ENCODE measurements around the gene CEACAM19.
"Not testable (repeated sequence)": the region's sequence is repeated elsewhere in the genome, so short reads cannot be mapped to it uniquely, and the experiment has no call there.

CEACAM19 gene

GRCh38 chr19:44701228-44701627 lies 29.9 kb downstream of the CEACAM19 start:
- no peak for DNase-seq (ENCODE audit: low read depth)

DNA sequence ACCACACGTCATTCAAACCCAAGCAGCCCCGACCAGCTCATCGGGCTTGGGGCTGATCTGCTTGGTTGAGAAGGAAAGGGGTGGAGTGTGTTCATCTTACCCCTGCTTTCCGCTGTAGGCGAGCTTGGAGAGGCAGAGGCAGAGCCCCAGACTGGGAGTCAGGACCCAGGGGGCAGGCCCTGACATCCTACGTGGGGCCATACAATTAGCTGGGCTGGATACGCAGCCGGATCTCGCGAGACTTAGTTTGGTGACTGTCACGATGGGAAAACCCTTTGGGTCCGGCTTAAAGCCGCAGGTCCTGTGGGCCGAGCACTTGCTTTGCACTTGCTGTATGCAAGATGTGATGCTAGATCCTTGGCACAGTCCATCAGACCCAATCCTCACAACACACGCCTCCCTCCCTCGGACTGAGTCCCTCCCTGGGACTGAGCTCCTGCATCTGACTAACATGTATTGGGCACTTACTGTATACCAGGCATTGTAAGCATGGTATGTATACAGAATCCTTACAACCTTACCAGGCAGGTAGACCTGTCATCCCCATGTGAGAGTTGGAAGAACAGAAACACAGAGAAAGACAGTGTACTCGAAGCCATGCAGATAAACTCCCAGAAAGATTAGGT lies 31.4 kb downstream of the CEACAM19 start:
- DNase-seq (ENCODE audit: low read depth): no peak

DNA sequence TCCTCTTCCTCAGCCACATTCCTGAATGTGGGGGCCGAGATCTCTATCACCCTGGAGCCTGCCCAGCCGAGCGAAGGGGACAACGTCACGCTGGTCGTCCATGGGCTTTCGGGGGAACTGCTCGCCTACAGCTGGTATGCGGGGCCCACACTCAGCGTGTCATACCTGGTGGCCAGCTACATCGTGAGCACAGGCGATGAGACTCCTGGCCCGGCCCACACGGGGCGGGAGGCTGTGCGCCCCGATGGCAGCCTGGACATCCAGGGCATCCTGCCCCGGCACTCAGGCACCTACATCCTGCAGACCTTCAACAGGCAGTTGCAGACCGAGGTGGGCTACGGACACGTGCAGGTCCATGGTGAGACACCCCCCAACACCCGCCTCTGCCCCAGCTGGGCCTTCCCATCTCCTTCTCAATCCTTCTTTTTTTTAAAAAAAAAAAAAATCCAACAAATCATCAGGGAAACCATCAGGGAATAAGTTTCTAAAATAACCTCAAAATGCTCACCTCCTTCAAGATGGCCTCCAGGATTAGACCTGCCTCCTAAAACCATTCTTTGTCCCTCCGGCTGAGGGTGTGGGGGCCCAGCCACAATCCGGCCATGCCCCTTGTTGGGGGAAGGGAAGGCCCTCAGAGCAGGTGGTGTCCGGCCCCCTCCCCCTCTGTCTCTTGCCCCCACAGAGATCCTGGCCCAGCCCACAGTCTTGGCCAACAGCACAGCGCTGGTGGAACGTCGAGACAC lies 32.2 kb downstream of the CEACAM19 start:
- no peak for DNase-seq (ENCODE audit: low read depth)

GRCh38 chr19:44704982-44705381 lies 33.7 kb downstream of the CEACAM19 start:
- DNase-seq (ENCODE audit: low read depth): no peak

- no peak for DNase-seq (ENCODE audit: low read depth)
Measured at GRCh38 chr19:44705502-44706010, 34.3 kb downstream of the CEACAM19 start.

- DNase-seq (ENCODE audit: low read depth): no peak
Measured at GRCh38 chr19:44706506-44707236, 35.4 kb downstream of the CEACAM19 start.

GRCh38 chr19:44707794-44708193 lies 36.5 kb downstream of the CEACAM19 start:
- no peak for DNase-seq (ENCODE audit: low read depth)

DNA sequence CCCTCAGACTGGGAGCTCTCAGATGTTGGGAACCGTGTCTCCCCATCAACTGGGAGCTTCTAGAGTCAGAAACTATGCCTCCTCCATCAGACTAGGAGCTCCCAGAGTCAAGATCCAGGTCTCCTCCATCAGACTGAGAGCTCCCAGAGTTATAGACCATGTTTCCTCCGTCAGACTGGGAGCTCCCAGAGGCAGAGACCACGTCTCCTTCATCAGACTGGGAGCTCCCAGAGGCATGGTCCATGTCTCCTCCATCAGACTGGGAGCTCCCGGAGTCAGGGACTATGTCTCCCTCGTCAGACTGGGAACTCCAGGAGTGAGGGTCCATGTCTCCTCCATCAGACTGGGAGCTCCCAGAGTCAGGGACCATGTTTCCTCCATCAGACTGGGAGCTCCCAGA lies 37.7 kb downstream of the CEACAM19 start:
- DNase-seq (ENCODE audit: low read depth): no peak

DNA sequence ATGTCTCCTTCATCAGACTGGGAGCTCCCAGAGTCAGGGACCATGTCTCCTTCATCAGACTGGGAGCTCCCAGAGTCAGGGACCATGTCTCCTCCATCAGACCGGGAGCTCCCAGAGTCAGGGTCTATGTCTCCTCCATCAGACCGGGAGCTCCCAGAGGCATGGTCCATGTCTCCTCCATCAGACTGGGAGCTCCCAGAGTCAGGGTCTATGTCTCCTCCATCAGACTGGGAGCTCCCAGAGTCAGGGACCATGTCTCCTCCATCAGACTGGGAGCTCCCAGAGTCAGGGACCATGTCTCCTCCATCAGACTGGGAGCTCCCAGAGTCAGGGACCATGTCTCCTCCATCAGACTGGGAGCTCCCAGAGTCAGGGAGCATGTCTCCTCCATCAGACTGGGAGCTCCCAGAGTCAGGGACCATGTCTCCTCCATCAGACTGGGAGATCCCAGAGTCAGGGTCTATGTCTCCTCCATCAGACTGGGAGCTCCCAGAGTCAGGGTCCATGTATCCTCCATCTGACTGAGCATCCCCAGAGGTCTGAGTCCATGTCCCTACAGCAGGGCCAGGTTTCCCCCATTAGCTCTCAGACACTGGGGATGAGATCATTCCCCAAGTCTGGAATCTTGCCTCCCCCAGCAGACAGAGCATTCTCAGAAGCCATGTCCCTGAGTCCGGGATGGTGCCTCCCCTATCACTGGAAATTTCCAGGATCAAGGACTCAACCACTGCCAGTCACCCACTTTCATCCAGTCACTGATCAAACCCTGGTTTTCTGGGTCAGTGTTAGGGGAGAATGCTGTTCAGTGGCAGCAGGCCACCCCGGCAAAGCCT lies 38.4 kb downstream of the CEACAM19 start:
- not testable (repeated sequence) for DNase-seq (ENCODE audit: low read depth)

GRCh38 chr19:44710483-44710882 lies 39.2 kb downstream of the CEACAM19 start:
- DNase-seq (ENCODE audit: low read depth): no peak

DNA sequence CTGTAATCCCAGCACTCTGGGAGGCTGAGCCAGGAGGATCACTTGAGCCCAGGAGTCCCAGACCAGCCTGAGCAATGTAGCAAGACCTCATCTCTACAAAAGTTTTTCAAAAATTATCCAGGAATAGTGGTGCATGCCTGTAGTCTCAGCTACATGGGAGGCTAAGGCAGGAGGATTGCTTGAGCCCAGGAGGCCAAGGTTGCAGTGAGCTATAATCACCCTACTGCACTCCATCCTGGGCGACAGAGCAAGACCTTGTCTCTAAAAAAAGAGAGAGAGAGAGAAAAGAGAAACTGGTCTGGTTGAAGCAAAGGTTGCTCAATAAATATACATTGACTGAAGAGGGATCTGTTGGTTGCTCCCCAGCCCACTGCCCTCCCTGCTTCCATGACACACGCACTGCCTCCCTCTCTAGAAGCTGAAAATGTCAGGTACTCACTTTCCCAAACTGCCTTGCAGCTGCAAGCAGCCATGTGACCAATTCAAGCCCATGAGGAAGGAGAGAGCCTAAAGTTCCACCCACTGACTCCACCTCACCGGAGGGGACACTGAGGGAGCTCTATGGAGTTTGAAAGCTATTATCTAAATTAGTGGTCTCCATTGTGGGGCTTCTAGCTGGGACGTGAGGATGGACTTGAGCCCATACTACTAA lies 41.7 kb downstream of the CEACAM19 start:
- no peak for DNase-seq (ENCODE audit: low read depth)

- DNase-seq (ENCODE audit: low read depth): no peak
Measured at GRCh38 chr19:44714597-44715169, 43.4 kb downstream of the CEACAM19 start.

- no peak for DNase-seq (ENCODE audit: low read depth)
Measured at GRCh38 chr19:44717603-44718002, 46.3 kb downstream of the CEACAM19 start.

DNA sequence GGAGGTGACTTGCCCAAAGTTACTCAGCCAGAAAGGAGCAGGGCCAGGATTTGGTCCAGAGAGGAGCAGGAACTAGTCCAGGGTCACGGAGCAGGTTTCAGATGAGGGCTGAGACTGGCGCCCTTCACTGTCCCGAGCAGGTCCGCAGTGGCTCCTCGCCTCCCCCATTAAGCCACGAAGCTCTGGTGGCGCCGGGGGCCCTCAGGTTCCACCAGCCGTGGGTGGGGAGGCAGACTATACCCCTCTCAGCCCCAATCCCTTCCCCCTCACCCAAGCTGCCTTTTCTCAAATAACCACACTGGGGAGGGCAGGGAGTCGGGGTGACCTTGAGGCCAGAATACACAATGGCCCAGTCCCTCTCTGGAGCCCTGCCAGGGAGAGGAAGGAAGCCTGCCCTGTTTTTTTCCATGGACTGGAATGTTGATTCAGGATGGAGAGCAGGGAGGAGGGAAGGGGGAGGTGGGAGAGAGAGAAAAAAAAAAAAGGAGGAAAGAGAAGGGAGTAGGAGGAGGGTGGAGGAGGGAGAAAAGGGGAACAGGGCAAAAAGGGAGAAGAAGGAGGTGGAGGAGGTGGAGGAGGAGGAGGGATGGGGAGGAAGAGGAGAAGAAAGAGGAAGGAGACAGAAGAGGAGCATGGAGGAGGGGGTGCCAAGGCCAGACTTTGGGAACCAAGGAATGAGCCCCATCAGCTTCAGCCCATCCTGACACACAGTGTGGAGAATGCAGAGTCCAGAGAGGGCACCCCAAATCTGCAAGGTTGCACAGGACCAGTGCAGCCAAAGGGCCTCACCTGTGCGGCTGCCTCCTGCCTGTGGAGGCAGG lies 47.4 kb downstream of the CEACAM19 start:
- no peak for DNase-seq (ENCODE audit: low read depth)

DNA sequence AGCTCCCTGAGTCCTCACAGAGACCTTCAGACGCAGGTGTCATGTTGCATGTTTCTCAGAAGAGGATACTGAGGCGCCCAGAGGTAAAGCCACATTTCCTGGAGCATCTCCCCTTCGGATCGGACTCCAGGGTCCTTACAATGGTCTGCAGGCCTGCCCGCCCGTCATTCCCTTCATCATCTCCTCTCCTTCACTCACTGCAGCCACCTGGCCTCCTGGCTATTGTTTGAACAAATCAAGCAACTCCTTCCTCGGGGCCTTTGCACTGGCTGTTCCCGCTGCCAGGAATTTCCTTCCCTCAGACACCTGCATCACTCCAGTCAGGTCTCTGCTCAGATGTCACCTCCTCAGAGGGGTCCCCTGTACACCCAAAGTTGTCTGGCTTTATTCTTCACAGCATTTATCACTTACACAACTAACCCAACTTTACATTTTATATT lies 48.0 kb downstream of the CEACAM19 start:
- DNase-seq (ENCODE audit: low read depth): no peak

- DNase-seq (ENCODE audit: low read depth): not testable (repeated sequence)
Measured at GRCh38 chr19:44720396-44720795, 49.1 kb downstream of the CEACAM19 start.

GRCh38 chr19:44720945-44721344 lies 49.7 kb downstream of the CEACAM19 start:
- DNase-seq (ENCODE audit: low read depth): no peak

DNA sequence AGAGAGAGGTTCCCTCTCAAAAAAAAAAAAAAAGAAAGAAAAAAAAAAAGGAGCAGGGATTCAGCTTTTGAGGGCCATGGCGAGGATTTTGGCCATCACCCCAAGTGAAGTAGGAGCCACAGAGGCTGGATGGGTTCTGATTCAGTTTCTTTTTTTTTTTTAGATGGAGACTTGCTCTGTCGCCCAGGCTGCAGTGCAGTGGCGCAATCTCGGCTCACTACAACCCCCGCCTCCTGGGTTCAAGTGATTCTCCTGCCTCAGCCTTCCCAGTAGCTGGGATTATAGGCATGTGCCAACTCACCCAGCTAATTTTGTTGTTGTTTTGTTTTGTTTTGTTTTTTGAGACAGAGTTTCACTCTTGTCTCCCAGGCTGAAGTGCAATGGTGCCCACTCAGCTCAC lies 50.1 kb downstream of the CEACAM19 start:
- not testable (repeated sequence) for DNase-seq (ENCODE audit: low read depth)

DNA sequence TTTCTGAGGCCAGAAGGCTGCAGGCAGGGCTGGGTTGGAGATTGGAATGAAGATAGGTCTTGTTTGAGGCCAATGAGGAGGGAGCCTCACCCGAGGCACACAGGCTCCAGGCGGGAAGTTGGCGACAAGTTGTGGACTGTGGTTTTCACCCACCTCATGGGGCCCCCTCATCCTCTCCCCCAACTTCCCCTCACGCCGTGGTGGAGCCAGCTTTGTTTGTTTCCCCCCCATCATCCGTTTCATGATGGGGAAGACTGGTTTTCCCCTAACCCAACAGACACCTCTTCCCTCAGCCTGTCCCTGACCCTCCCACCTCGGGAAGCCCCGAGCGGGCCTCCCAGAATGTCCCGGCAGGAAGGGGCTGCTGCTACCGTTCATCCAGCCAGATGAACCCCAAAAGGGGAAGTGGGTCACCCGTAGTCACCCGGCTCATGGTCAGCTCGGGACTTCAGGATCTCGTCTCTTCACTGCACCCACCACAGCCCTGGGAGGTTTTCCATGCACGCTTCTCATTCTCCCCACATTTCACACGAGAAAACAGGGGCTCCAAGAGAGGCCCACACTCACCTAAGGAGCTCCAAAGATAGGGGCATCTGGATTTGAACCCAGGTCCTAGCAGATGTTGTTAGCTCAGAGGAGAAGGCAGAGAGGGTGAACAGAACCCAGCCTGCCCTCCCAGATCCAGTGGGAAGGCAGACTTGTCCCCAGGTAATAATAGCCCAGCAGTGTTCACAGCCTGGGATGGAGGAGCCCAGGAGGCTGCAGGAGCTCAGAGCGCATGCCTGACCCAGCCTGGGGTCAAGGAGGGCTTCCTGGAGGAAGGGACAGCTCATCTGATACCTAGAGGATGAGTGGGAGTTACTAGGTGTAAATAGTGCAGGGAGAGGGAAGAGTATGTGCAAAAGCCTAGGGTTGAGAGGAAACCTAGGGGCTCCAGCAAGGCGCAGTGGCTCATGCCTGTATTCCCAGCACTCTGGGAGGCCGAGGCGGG lies 51.1 kb downstream of the CEACAM19 start:
- no peak for DNase-seq (ENCODE audit: low read depth)
